GM21390 (cell line): ENCODE measurements around the gene PIK3C3.

Source experiments
- ATAC-seq: cut with Tn5 transposase; IDR thresholded peaks from one replicate; pipeline ENCODE4 v1.9.1; 2021; ENCODE audit not compliant: unreplicated experiment

PIK3C3 gene

DNA sequence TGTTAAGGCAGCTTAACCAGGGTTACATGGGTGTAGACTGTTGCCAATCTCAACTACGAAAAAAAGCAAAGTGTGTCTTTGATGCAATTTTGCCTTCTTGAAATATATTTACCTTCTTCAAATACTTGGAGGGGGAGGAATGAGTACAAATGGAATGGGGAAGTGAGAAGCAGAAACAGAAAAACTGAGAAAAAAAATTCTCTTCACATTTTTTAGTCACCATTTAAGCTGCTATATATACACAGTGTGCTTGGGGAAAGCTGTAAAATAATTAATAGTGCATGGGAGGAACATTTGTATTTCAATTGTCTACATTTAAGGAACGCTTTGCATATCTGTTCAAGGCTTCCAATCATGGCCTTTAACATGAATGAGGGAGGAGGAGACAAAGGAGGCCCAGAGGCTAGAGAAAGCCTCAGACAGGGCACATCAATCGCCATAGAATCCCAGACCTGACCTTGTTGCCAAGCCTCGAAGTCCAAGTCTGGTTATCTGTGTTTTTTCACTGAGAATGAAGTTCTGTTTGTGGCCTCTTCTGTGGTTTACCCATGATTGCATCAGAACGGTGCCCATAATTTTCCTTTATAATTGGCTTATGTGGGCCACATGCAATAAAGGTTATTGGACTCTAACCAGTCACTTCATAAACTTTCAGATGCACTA is 158.6 kb downstream of the PIK3C3 start:
- peak; percentile 66 for ATAC-seq

DNA sequence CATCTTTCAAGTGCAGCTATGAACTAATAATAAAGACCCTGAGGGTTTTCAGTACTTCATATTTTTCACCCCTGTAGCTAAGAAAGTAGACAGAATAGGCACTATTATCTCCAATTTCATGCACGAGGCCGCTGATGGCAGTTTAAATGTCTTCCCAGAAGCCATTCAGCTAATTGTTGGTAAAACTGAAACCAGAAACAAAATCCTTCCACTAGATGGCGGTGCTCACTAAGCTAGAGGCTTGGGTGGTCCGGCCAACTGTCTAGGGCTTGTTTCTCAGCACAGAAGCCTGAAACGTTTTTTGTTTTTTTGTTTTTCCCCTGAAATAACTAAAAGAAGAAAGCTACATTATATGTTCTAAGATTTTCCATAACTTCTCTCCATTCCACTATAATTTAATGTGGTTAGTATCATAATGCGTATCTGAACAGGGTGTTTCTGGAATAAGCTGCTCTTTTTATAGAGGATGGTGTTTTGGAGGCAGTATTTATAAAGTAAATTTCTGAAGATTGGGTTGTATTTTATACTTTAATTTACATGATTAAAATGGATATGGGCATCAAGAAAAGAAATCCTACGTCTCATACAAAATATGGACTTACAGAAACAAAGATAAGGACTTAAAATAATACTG is 159.4 kb downstream of the PIK3C3 start:
- peak; percentile 84 for ATAC-seq

- no peak for ATAC-seq
Measured at GRCh38 chr18:42126586-42126985, 171.6 kb downstream of the PIK3C3 start.

- no peak for ATAC-seq
Measured at GRCh38 chr18:42131066-42131929, 176.3 kb downstream of the PIK3C3 start.

- no peak for ATAC-seq
Measured at GRCh38 chr18:42131930-42132244, 176.9 kb downstream of the PIK3C3 start.
